Neutrophil (primary cell): Measurements from ENCODE around the gene PLD2.
"Not testable (repeated sequence)": the region's sequence is repeated elsewhere in the genome, so short reads cannot be mapped to it uniquely, and the experiment has no call there.

Source experiments
- H3K27ac ChIP-seq: fragments of 200-600 bp; sonication (generic); 2 replicates; pipeline ENCODE4 v1.5.1; 2016; ENCODE audit warnings: mild to moderate bottlenecking, moderate library complexity
- H3K27me3 ChIP-seq: fragments of 200-600 bp; sonication (generic); 2 replicates; pipeline ENCODE4 v1.6.0; 2016; ENCODE audit warnings: mild to moderate bottlenecking
- H3K36me3 ChIP-seq: fragments of 200-600 bp; sonication (generic); 2 replicates; pipeline ENCODE4 v1.5.1; 2017
- H3K4me1 ChIP-seq, 2 experiments: fragments of 200-600 bp in 1 of 2; sonication (generic) in 1 of 2; 1 replicate in 1 of 2; 2 replicates in 1 of 2; pipeline versions ENCODE4 v1.5.1 to v1.6.1; 2013 to 2016; ENCODE audit warnings: low read depth in 1 of 2, low read length in 1 of 2, mild to moderate bottlenecking in 1 of 2, moderate library complexity in 1 of 2; ENCODE audit not compliant: control insufficient read depth in 1 of 2, insufficient read depth in 1 of 2
- H3K4me3 ChIP-seq, 2 experiments: fragments of 200-600 bp in 1 of 2; sonication (generic) in 1 of 2; 1 replicate in 1 of 2; 2 replicates in 1 of 2; pipeline ENCODE4 v1.5.1; 2013 to 2016; ENCODE audit warnings: low read depth in 1 of 2, low read length in 1 of 2, mild to moderate bottlenecking in 1 of 2, moderate library complexity in 1 of 2
- H3K9me3 ChIP-seq: fragments of 200-600 bp; sonication (generic); 2 replicates; pipeline ENCODE4 v1.5.1; 2016
- TF ChIP-seq, protein P1 (sequence below): fragments of 200-600 bp; sonication (generic); IDR thresholded peaks from 2 replicates; pipeline ENCODE4 v1.5.1; 2016; ENCODE audit warnings: antibody characterized with exemption

The PLD2 gene

DNA sequence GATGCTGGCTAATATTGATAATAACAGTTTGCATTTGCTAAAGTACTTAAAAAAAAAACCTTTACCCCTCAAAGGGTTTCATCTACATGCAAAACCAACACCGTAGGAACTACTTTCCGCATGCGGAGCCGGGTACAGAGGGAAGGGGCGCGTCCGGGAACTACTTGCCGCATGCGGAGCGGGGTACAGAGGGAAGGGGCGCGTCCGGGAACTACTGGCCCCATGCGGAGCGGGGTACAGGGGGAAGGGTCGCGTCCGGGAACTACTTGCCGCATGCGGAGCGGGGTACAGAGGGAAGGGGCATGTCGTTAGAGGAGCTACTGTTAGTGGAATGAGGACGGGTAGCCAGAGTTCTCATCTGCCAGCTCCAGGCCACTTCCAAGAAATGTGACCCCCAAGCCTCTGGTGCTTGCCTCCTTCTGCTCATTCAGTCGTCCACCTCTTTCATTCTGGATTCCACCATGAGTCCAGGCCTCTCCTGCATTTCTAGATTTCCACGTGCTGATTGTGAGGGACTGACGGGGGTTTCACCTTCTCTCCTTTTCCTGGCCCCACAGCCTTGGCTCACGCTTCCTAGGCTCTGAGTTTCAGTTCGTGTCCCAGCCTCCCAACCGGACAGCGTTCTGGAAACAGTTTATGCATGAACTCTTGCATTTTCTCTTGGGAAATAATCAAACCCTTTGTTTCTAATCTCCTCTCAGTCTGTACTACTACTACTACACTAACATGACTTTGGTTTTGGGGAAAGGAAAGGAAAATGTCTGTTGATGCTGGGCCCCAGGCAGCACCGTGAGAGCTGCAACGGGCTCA lies 53.1 kb downstream of the PLD2 start:
- no peaks in the 10 kb centered on the region for H3K9me3 ChIP-seq
- no peak overlapping the region for H3K4me3 ChIP-seq
- peaks cover 19% of the 10 kb centered on the region for H3K36me3 ChIP-seq
- H3K27ac ChIP-seq = no peak overlapping the region
- TF ChIP-seq, protein P1, sequence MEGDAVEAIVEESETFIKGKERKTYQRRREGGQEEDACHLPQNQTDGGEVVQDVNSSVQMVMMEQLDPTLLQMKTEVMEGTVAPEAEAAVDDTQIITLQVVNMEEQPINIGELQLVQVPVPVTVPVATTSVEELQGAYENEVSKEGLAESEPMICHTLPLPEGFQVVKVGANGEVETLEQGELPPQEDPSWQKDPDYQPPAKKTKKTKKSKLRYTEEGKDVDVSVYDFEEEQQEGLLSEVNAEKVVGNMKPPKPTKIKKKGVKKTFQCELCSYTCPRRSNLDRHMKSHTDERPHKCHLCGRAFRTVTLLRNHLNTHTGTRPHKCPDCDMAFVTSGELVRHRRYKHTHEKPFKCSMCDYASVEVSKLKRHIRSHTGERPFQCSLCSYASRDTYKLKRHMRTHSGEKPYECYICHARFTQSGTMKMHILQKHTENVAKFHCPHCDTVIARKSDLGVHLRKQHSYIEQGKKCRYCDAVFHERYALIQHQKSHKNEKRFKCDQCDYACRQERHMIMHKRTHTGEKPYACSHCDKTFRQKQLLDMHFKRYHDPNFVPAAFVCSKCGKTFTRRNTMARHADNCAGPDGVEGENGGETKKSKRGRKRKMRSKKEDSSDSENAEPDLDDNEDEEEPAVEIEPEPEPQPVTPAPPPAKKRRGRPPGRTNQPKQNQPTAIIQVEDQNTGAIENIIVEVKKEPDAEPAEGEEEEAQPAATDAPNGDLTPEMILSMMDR = no peak
- peaks cover 10 to 11% of the 10 kb centered on the region in 2 experiments for H3K4me1 ChIP-seq
- H3K27me3 ChIP-seq = no peaks in the 10 kb centered on the region

DNA sequence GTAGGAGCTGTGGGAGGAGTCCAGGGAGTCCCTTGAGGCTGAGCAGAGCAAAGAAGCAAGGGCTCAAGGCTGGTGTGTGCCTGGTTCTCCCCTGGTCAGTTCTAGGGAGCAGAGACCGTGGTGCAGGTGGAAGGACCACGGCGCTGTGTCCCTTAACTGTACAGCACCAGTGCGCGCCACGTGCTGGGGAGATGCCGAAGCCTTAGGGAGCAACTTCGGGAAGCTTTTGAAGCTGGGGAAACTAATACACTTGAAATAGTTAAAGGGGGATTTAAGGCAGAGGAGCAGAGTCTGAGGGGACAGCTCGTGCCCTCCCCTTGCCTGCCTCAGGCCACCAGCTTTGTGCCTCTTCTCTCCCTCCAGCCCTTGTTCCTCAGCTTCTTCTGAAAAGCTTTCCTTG lies 53.7 kb downstream of the PLD2 start:
- TF ChIP-seq, protein P1 = no peak
- Histone ChIP-seq H3K36me3 (peaks cover 19% of the 10 kb centered on the region), H3K9me3 (no peaks in the 10 kb centered on the region), H3K27me3 (no peaks in the 10 kb centered on the region), H3K4me3 (no peak overlapping the region), H3K4me1 (peaks cover 10 to 11% of the 10 kb centered on the region in 2 experiments), H3K27ac (no peak overlapping the region)

DNA sequence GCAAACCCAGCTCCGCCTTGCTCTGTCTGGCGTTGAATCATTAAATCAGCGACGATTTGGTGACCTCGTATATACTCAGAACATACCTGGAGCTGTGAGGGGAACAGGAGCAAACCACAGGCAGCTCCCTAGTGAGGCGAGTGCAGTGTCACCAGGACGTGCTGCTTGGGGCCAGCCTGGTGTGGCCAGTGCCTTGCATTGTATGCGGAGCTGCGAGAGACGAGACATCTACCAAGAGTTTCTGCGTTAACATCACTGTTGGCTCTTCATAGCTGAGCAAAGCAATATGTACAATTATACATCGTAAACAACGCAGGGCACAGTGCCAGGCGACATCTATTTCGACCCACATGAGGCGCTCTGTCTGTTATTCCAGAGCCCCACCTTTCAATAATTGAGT lies 54.1 kb downstream of the PLD2 start:
- H3K4me1 ChIP-seq = peaks cover 10 to 11% of the 10 kb centered on the region in 2 experiments
- H3K27me3 ChIP-seq = no peaks in the 10 kb centered on the region
- H3K36me3 ChIP-seq = peaks cover 19% of the 10 kb centered on the region
- TF ChIP-seq, protein P1 = no peak
- no peak overlapping the region for H3K4me3 ChIP-seq
- H3K9me3 ChIP-seq = no peaks in the 10 kb centered on the region
- no peak overlapping the region for H3K27ac ChIP-seq

DNA sequence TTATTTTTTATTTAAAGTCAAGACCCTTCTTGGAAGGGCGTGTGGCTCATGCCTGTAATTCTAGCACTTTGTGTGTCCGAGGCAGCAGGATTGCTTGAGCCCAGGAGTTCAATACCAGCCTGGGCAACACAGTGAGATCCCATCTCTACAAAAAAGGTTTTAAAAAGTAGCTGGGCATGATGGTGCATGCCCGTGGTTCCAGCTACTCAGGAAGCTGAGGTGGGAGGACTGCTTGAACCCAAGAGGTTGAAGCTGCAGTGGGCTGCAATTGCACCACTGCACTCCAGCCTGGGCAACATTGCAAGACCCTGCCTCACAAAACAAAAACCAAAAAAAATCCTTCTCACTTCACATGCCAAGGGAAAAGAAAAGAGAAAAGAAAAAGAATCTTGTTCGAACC lies 55.8 kb downstream of the PLD2 start:
- Histone ChIP-seq H3K27ac (no peak overlapping the region), H3K4me3 (no peak overlapping the region), H3K27me3 (no peaks in the 10 kb centered on the region), H3K36me3 (peaks cover 12% of the 10 kb centered on the region), H3K9me3 (no peaks in the 10 kb centered on the region), H3K4me1 (peaks cover 8 to 11% of the 10 kb centered on the region in 2 experiments)
- TF ChIP-seq, protein P1 = no peak

DNA sequence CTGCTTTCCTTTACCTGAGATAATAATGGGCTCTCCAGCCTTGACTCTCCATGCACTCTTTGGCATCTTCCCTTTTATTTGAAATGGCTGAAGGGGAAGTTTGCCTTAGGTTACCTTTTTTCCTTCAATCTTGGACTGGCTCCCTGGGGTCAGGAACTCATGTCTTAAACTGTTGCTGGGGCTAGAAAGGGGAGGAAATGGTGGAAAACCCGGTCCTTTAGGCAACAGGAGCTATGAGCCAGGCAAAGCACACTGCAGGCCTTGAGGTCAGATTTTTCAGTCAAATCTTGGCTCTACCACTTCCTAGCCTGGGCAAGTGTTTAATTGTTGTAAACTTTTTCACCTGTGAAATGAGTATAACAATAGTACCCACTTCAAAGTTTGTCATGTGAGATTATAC lies 56.4 kb downstream of the PLD2 start:
- Histone ChIP-seq H3K36me3 (peaks cover 12% of the 10 kb centered on the region), H3K9me3 (no peaks in the 10 kb centered on the region), H3K27me3 (no peaks in the 10 kb centered on the region), H3K4me3 (no peak overlapping the region), H3K27ac (no peak overlapping the region), H3K4me1 (peaks cover 2 to 7% of the 10 kb centered on the region in 2 experiments)
- TF ChIP-seq, protein P1 = no peak

DNA sequence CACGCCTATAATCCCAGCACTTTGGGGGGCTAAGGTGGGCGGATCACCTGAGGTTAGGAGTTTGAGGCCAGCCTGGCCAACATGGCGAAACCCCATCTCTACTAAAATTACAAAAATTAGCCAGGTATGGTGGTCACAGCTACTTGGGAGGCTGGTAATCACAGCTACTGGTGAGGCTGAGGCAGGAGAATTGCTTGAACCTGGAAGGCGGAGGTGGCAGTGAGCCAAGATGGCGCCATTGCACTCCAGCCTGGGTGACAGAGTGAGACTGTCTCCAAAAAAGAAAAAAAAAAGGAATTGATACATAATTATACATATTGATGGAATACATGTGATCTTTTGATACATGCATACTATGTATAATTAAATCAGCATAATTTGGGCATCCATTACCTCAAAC lies 60.6 kb downstream of the PLD2 start:
- not testable (repeated sequence) for H3K27ac ChIP-seq, H3K27me3 ChIP-seq, H3K36me3 ChIP-seq, H3K4me1 ChIP-seq, H3K9me3 ChIP-seq, H3K4me3 ChIP-seq

DNA sequence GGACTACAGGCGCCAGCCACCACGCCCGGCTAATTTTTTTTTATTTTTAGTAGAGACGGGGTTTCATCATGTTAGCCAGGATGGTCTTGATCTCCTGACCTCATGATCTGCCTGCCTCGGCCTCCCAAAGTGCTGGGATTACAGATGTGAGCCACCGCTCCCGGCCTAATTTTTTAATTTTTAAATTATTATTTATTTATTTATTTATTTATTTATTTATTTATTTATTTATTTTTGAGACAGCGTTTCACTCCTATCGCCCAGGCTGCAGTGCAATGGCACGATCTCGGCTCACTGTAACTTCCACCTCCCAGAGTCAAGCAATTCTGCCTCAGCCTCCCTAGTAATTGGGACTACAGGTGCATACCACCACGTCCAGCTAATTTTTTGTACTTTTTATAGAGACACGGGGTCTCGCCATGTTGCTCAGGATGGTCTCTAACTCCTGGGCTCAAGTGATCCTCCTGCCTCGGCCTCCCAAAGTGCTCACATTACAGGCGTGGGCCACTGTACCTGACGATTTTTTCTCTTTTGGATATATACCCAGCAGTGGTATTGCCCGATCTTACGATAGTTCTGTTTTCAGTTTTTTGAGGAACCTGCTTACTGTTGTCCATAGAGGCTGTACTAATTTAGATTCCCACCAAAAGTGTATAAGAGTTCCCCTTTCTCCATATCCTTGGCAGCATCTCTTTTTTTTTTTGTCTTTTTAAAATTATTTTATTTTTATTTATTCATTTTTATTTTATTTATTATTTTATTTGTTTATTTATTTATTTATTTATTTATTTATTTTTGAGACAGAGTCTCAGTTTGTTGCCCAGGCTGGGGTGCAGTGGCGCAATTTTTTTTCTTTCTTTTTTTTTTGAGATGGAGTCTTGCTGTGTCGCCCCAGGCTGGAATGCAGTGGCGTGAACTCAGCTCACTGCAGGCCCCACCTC lies 62.4 kb downstream of the PLD2 start:
- not testable (repeated sequence) for H3K4me1 ChIP-seq, H3K9me3 ChIP-seq, H3K27ac ChIP-seq, H3K36me3 ChIP-seq, H3K27me3 ChIP-seq, H3K4me3 ChIP-seq
